Measurements from ENCODE around the gene GPC5.
"Not testable (repeated sequence)": the region's sequence is repeated elsewhere in the genome, so short reads cannot be mapped to it uniquely, and the experiment has no call there.

GPC5 gene

GRCh38 chr13:92864584-92865284 is 1466.3 kb downstream of the GPC5 start:
- no peak for TF ChIP-seq CTCF (conservative IDR thresholded peaks at IDR 0.05; ENCODE audit: control insufficient read depth, insufficient read depth, low read depth, low read length)
- H3K4me3 ChIP-seq (ENCODE audit: control insufficient read depth, low read depth, low read length): no peak overlapping the region
- DNase-seq (ENCODE audit: low read depth): no peak

GRCh38 chr13:92873029-92873428 is 1474.6 kb downstream of the GPC5 start:
- no peak for DNase-seq (ENCODE audit: low read depth)
- H3K4me3 ChIP-seq (ENCODE audit: control insufficient read depth, low read depth, low read length): no peak overlapping the region
- no peak for TF ChIP-seq CTCF (conservative IDR thresholded peaks at IDR 0.05; ENCODE audit: control insufficient read depth, insufficient read depth, low read depth, low read length)

GRCh38 chr13:92886535-92887077 is 1488.2 kb downstream of the GPC5 start:
- no peak for DNase-seq (ENCODE audit: low read depth)
- H3K4me3 ChIP-seq (ENCODE audit: control insufficient read depth, low read depth, low read length): no peak overlapping the region
- no peak for TF ChIP-seq CTCF (conservative IDR thresholded peaks at IDR 0.05; ENCODE audit: control insufficient read depth, insufficient read depth, low read depth, low read length)

- no peak overlapping the region for H3K4me3 ChIP-seq (ENCODE audit: control insufficient read depth, low read depth, low read length)
- no peak for DNase-seq (ENCODE audit: low read depth)
- no peak for TF ChIP-seq CTCF (conservative IDR thresholded peaks at IDR 0.05; ENCODE audit: control insufficient read depth, insufficient read depth, low read depth, low read length)
Observed at GRCh38 chr13:92894447-92894846, 1496.0 kb downstream of the GPC5 start.

GRCh38 chr13:92896842-92897241 is 1498.4 kb downstream of the GPC5 start:
- DNase-seq (ENCODE audit: low read depth): peak; percentile 27
- no peak for TF ChIP-seq CTCF (conservative IDR thresholded peaks at IDR 0.05; ENCODE audit: control insufficient read depth, insufficient read depth, low read depth, low read length)
- H3K4me3 ChIP-seq (ENCODE audit: control insufficient read depth, low read depth, low read length): no peak overlapping the region

GRCh38 chr13:92898946-92899345 is 1500.5 kb downstream of the GPC5 start:
- not testable (repeated sequence) for DNase-seq (ENCODE audit: low read depth); H3K4me3 ChIP-seq (ENCODE audit: control insufficient read depth, low read depth, low read length)

GRCh38 chr13:92900446-92900845 is 1502.0 kb downstream of the GPC5 start:
- H3K4me3 ChIP-seq (ENCODE audit: control insufficient read depth, low read depth, low read length): no peak overlapping the region
- no peak for TF ChIP-seq CTCF (conservative IDR thresholded peaks at IDR 0.05; ENCODE audit: control insufficient read depth, insufficient read depth, low read depth, low read length)
- DNase-seq (ENCODE audit: low read depth): no peak
